A549 (cell line): Measurements from ENCODE around the gene INSC.

Experiments used
- CEBPB ChIP-seq, 2 experiments: fragments of >200 bp in 1 of 2; sonication (Bioruptor Twin) in 1 of 2; formaldehyde crosslinking in 1 of 2; IDR thresholded peaks; 2 replicates each; pipeline ENCODE4 v1.6.1; 2012 to 2016
- CTCF ChIP-seq: fragments of >200 bp; sonication (Bioruptor Twin); formaldehyde crosslinking; IDR thresholded peaks from 3 replicates; pipeline ENCODE4 v1.5.1; 2016
- EP300 ChIP-seq, 2 experiments: fragments of >200 bp; sonication (Bioruptor Twin); formaldehyde crosslinking; IDR thresholded peaks; 2 replicates in 1 of 2; 3 replicates in 1 of 2; pipeline ENCODE4 v1.6.1; 2016 to 2017
- ESRRA ChIP-seq: fragments of 150-350 bp; IDR thresholded peaks from 2 replicates; pipeline ENCODE4 v1.6.1; 2014; ENCODE audit warnings: mild to moderate bottlenecking, low read length, borderline replicate concordance
- HMGXB4 ChIP-seq: fragments of 250-450 bp; sonication (Bioruptor Pico); IDR thresholded peaks from 2 replicates; pipeline ENCODE4 v1.5.0; 2021; ENCODE audit warnings: mild to moderate bottlenecking, moderate library complexity, borderline replicate concordance
- JUN ChIP-seq, 2 experiments: fragments of >200 bp; sonication (Bioruptor Twin); formaldehyde crosslinking; IDR thresholded peaks; 2 replicates in 1 of 2; 3 replicates in 1 of 2; pipeline ENCODE4 v1.6.1; 2016 to 2017
- KDM1A ChIP-seq: fragments of 200-600 bp; sonication (generic); IDR thresholded peaks from 2 replicates; pipeline ENCODE4 v1.6.1; 2016; ENCODE audit warnings: low read depth, mild to moderate bottlenecking
- MAX ChIP-seq: IDR thresholded peaks from 2 replicates; pipeline ENCODE4 v1.6.1; 2012
- NFE2L2 ChIP-seq: fragments of 150-350 bp; conservative IDR thresholded peaks from 2 replicates; pipeline ENCODE4 v1.6.1; 2014; ENCODE audit warnings: low read length
- POLR2A ChIP-seq: IDR thresholded peaks from 2 replicates; pipeline ENCODE4 v1.6.1; 2012; ENCODE audit warnings: mild to moderate bottlenecking, low read length
- RAD21 ChIP-seq, 2 experiments: fragments of >200 bp in 1 of 2; sonication (Bioruptor Twin) in 1 of 2; formaldehyde crosslinking in 1 of 2; IDR thresholded peaks in 1 of 2; conservative IDR thresholded peaks in 1 of 2; 2 replicates in 1 of 2; 3 replicates in 1 of 2; pipeline ENCODE4 v1.6.1; 2012 to 2018; ENCODE audit warnings: inconsistent platforms in 1 of 2
- RCOR1 ChIP-seq: fragments of 150-350 bp; IDR thresholded peaks from 2 replicates; pipeline ENCODE4 v1.6.1; 2014; ENCODE audit warnings: antibody characterized with exemption, low read length, low read depth
- SMC3 ChIP-seq: fragments of >200 bp; sonication (Bioruptor Twin); formaldehyde crosslinking; IDR thresholded peaks from 3 replicates; pipeline ENCODE4 v1.6.1; 2018; ENCODE audit warnings: inconsistent platforms
- ZFP36 ChIP-seq: fragments of 450-650 bp; IDR thresholded peaks from 2 replicates; pipeline ENCODE4 v1.6.1; 2014; ENCODE audit warnings: borderline replicate concordance; ENCODE audit not compliant: partially characterized antibody

GRCh38 chr11:15289723-15290122 is 175.0 kb downstream of the INSC start:
- TF ChIP-seq POLR2A (no peak), EP300 (IDR thresholded peaks at IDR 0.05) (no peak), ESRRA (no peak), CTCF (no peak), ZFP36 (no peak), MAX (no peak), SMC3 (no peak), RAD21 (conservative IDR thresholded peaks at IDR 0.05 in 1 of 2, IDR thresholded peaks at IDR 0.05 in 1 of 2) (no peak), RCOR1 (no peak), CEBPB (IDR thresholded peaks at IDR 0.05) (no peak), KDM1A (no peak), NFE2L2 (no peak), JUN (IDR thresholded peaks at IDR 0.05) (no peak), HMGXB4 (CRISPR knock-in tag) (no peak)
